Superior temporal gyrus (tissue), 1 donor: ENCODE measurements around the gene RASSF7.

Source experiments
- DNase-seq: peaks from one replicate; pipeline ENCODE4 v3.0.0-alpha.2; 2016; ENCODE audit errors: extremely low spot score

The RASSF7 gene

DNA sequence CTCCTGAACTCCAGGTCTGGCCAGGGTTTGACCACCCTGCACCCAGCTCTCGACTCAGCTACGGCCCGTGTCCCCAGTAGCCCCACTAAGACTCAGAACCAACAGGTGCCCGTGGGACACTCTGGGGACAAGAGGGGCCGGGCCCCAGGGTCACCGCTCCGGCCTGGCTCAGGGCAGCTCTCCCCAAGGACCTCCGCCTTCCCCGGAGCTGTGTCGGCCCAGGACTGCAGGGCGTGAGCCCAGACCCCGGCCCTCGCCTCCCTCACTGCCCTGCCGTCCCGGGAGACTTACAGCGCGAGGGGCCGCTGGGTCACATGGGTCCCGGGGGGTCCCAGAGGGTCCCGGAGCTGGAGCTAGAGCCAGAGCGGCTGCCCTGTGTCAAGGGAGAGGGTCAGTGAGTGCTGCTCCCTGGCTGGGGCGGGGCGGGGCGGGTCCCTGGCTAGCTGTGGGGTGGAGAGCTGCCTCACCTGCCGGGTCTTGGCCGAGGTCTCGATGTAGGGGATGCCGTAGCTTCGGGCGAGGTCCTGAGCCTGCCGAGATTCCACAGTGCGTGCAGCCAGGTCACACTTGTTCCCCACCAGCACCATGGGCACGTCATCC lies 27.7 kb upstream of the RASSF7 start:
- DNase-seq = no peak

DNA sequence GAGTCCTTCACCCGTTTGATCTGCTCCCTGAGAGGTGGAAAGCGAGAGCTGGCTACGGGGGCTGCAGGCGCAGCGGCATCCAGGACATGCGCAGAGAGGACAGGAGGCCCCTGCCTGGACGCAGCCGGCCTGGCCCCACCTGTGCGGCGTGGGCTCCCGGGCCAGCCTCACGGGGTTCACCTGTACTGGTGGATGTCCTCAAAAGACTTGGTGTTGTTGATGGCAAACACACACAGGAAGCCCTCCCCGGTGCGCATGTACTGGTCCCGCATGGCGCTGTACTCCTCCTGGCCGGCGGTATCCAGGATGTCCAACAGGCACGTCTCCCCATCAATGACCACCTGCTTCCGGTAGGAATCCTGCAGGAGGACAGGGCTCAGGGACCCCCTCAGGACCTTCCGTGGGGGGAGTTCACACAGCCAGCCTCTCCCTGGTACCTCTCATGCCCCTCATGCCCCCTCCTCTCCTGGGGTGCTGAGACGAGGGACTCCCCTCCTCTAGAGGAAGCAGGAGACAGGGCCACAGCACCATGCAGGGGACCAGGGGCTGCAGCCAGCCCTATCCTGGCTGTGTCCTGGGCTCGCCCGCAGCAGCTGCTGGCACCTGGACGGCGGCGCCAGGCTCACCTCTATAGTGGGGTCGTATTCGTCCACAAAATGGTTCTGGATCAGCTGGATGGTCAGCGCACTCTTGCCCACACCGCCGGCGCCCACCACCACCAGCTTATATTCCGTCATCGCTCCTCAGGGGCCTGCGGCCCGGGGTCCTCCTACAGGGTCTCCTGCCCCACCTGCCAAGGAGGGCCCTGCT lies 27.0 kb upstream of the RASSF7 start:
- DNase-seq = no peak

GRCh38 chr11:534396-535209 lies 26.2 kb upstream of the RASSF7 start:
- no peak for DNase-seq

- no peak for DNase-seq
Measured at GRCh38 chr11:535210-535518, 25.6 kb upstream of the RASSF7 start.

DNA sequence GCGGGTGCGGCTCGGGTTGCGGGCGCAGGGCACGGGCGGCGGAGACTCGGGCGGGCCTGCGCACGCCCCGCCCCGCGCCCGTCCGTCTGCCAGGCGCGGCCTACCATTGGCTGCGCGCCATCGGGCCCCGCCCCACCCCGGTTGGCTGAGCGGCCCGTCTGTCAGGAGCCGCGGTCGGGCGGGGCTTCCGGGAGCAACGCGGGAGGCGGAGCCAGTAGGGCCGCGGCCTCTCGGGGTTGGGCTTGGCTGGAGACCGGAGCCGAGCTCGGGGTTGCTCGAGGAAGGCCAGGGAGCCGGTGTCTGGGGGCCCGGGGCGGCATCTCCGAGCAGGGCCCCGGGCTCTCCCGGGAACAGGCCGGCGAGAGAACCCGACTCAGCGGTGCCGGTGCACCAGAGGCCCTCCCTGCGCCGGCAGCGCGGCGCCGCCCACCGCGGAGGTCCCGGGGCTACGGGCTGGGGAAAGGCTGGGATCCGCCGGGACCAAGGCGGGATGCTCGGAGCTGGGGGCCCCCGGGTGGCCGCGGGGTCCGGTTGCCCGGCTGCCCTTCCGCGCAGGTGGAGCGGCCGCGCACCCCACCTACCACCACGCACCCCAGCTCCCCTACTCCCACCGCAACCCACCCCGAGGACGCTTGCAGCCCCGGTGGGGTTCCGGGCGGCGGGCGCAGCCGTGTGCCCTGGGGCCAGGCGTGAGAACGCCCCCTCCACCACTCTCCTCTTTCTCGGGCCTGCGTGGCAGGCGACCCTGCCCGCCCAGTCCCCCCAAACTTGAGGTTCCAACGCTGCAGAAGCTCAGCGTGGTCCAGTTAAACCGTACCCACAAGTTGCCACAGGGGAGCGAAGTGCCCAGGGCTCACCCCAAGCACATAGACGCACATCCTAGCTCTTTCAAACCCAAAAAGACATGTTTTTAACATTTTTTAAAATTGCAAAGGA lies 25.0 kb upstream of the RASSF7 start, which contains the start of gene HRAS:
TSS of gene HRAS (minus strand) at position 58 of the 936 bp plus-strand sequence.
- DNase-seq = peak; percentile 94

GRCh38 chr11:536841-537621 lies 23.7 kb upstream of the RASSF7 start, which contains the start of gene LRRC56:
Gene LRRC56, plus strand, starts transcription at chr11:537527. Its CDS starts 3,158 bp downstream, at chr11:540685.
- DNase-seq = peak; percentile 12

GRCh38 chr11:537622-538430 lies 22.9 kb upstream of the RASSF7 start:
- no peak for DNase-seq

DNA sequence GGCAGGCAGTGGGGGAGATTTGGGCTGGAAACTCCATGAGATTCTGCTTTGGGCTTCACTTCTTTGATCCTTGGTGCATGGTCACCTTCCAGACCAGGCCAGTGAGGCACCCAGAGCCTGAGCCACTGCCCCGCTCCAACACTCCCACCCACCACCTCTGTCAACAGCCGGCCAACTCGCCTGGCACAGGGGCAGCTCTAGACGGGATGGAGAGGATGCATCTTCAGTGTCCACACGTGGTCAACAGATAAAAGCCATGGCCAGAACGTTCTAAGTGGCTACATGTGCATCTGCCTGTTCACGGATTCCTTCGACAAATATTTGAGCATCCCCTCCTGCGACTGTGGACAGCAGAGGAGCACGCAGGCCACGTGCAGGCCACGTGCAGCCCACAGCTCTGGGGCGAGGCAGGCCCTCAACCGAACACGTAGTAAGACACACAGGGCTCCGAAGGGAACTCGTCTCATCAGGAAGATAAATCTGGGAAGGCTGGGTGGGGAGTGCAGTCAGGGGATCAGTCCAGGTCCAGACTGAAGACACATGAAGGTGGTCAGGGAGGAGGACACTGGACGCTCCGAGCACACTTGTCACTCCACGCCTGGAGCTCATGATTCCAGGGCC lies 22.2 kb upstream of the RASSF7 start:
- no peak for DNase-seq

DNA sequence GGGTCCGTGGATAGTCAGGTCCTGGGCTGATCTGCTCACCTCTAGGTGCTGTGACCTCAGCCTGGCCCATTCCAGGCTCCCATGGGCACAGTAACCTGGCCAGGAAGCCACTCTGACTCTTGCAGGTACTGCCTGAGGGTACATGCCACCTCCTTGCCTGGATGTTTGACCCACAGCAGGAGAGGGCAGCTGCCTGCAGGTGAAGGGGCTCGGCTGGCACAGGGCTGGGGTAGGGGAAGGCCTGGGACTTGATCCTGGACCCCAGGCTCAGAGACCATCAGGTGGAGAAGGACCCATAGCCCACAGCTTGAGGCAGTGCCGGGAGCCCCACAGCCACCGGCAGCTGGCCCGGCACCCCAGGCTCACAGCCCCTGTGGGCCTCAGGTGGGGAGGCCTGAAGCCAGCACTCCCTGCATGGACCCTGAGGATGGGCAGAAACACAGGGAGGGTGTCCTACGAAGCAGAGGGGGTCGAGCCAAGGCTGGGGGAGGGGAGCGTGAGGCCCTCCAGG lies 20.7 kb upstream of the RASSF7 start:
- DNase-seq = no peak

- DNase-seq = no peak
Measured at GRCh38 chr11:540583-541432, 20.0 kb upstream of the RASSF7 start.

- no peak for DNase-seq
Measured at GRCh38 chr11:541433-541885, 19.3 kb upstream of the RASSF7 start.

GRCh38 chr11:544817-545166 lies 16.0 kb upstream of the RASSF7 start:
- no peak for DNase-seq

- DNase-seq = no peak
Measured at GRCh38 chr11:545171-545570, 15.6 kb upstream of the RASSF7 start.

- no peak for DNase-seq
Measured at GRCh38 chr11:548700-549603, 11.8 kb upstream of the RASSF7 start.

GRCh38 chr11:550021-550745 lies 10.6 kb upstream of the RASSF7 start:
- no peak for DNase-seq

- DNase-seq = no peak
Measured at GRCh38 chr11:550746-551085, 10.1 kb upstream of the RASSF7 start.

- no peak for DNase-seq
Measured at GRCh38 chr11:551131-551530, 9.6 kb upstream of the RASSF7 start.
